Activated CD4-positive, alpha-beta T cell treated with anti-CD3 and anti-CD28 coated beads, Interleukin-2, amount 50 U/mL, for 16 hours (primary cell): ENCODE results near the gene PGBD5.

ENCODE experiments used
- DNase-seq: peaks from one replicate; pipeline ENCODE4 v3.0.0-alpha.2; 2020

The PGBD5 gene

GRCh38 chr1:230321341-230321740 is 104.8 kb downstream of the PGBD5 start:
- DNase-seq = no peak

GRCh38 chr1:230320804-230321203 is 105.3 kb downstream of the PGBD5 start:
- DNase-seq = no peak

- DNase-seq = no peak
These were observed 107.0 kb downstream of the PGBD5 start for GRCh38 chr1:230319014-230319747.

GRCh38 chr1:230317823-230318819 is 108.0 kb downstream of the PGBD5 start:
- no peak for DNase-seq

GRCh38 chr1:230316864-230317745 is 109.0 kb downstream of the PGBD5 start:
- DNase-seq = no peak

- no peak for DNase-seq
These were observed 111.0 kb downstream of the PGBD5 start for GRCh38 chr1:230315099-230315498.

GRCh38 chr1:230314142-230314470 is 112.0 kb downstream of the PGBD5 start:
- no peak for DNase-seq

- DNase-seq = no peak
These were observed 112.5 kb downstream of the PGBD5 start for GRCh38 chr1:230313453-230314141.

- DNase-seq = no peak
These were observed 113.5 kb downstream of the PGBD5 start for GRCh38 chr1:230312676-230313075.

- peak; percentile 62 for DNase-seq
These were observed 115.6 kb downstream of the PGBD5 start for GRCh38 chr1:230310381-230311163.

- no peak for DNase-seq
These were observed 116.4 kb downstream of the PGBD5 start for GRCh38 chr1:230309646-230310177.

- DNase-seq = no peak
These were observed 117.3 kb downstream of the PGBD5 start for GRCh38 chr1:230308821-230309220.

- no peak for DNase-seq
These were observed 118.1 kb downstream of the PGBD5 start for GRCh38 chr1:230308039-230308438.

- no peak for DNase-seq
These were observed 118.9 kb downstream of the PGBD5 start for GRCh38 chr1:230307213-230307612.

GRCh38 chr1:230306169-230306568 is 120.0 kb downstream of the PGBD5 start:
- DNase-seq = peak; percentile 71

- DNase-seq = peak; percentile 32
These were observed 122.3 kb downstream of the PGBD5 start for GRCh38 chr1:230303822-230304221.

- DNase-seq = no peak
These were observed 123.1 kb downstream of the PGBD5 start for GRCh38 chr1:230303069-230303468.

- DNase-seq = no peak
These were observed 124.3 kb downstream of the PGBD5 start for GRCh38 chr1:230301822-230302221.

- DNase-seq = no peak
These were observed 124.8 kb downstream of the PGBD5 start for GRCh38 chr1:230301322-230301721.

GRCh38 chr1:230300322-230301301 is 125.5 kb downstream of the PGBD5 start:
- DNase-seq = no peak
